Common myeloid progenitor, CD34-positive (primary cell): ENCODE measurements around the gene NUAK1.

Experiments
- CTCF ChIA-PET: fragments of 350-600 bp; sonication (Branson Sonifier 250); formaldehyde crosslinking; loops from one replicate; lab custom pipeline; 2021; ENCODE audit warnings: antibody characterized with exemption; lab: Charles Lee
- POLR2A ChIA-PET: fragments of 350-600 bp; sonication (Branson Sonifier 250); formaldehyde crosslinking; loops from one replicate; lab custom pipeline; 2021; ENCODE audit warnings: antibody characterized with exemption; lab: Charles Lee
- DNase-seq, 3 donors: peaks; one replicate each; pipeline versions ENCODE4 v3.0.0 to v3.0.0-alpha.2; 2013
- H3K27ac ChIP-seq, 2 experiments: 1 replicate in 1 of 2; 2 replicates in 1 of 2; pipeline ENCODE4 v1.7.0; 2013; ENCODE audit warnings: inconsistent platforms in 2 of 2, low read length in 2 of 2, mild to moderate bottlenecking in 2 of 2, low read depth in 1 of 2, moderate library complexity in 1 of 2; ENCODE audit not compliant: severe bottlenecking in 2 of 2, insufficient read depth in 1 of 2, poor library complexity in 1 of 2
- H3K27me3 ChIP-seq, 5 experiments: replicated peaks in 2 of 5; 1 replicate in 3 of 5; 2 replicates in 2 of 5; pipeline versions ENCODE4 v1.6.1 to v1.7.0; 2013; ENCODE audit warnings: low read length in 4 of 5, mild to moderate bottlenecking in 2 of 5, moderate library complexity in 2 of 5, inconsistent platforms in 1 of 5; ENCODE audit not compliant: insufficient read depth in 5 of 5, control insufficient read depth in 4 of 5
- H3K36me3 ChIP-seq, 4 experiments: 1 replicate in 2 of 4; 2 replicates in 2 of 4; pipeline versions ENCODE4 v1.6.1 to v1.7.0; 2013; ENCODE audit warnings: low read length in 3 of 4, control low read depth in 1 of 4, mild to moderate bottlenecking in 1 of 4; ENCODE audit not compliant: control insufficient read depth in 4 of 4, insufficient read depth in 4 of 4
- H3K4me1 ChIP-seq, 4 experiments: 1 replicate in 3 of 4; 2 replicates in 1 of 4; pipeline versions ENCODE4 v1.6.1 to v1.7.1; 2013; ENCODE audit warnings: low read length in 3 of 4, mild to moderate bottlenecking in 3 of 4, control low read depth in 1 of 4, inconsistent platforms in 1 of 4, moderate library complexity in 1 of 4; ENCODE audit not compliant: control insufficient read depth in 4 of 4, insufficient read depth in 4 of 4; ENCODE audit errors: control extremely low read depth in 1 of 4
- H3K4me3 ChIP-seq, 7 experiments: 1 replicate in 4 of 7; 2 replicates in 3 of 7; pipeline versions ENCODE4 v1.5.1 to v1.7.0; 2013; ENCODE audit warnings: mild to moderate bottlenecking in 7 of 7, low read length in 6 of 7, moderate library complexity in 6 of 7, inconsistent platforms in 2 of 7, low read depth in 2 of 7, control low read depth in 1 of 7; ENCODE audit not compliant: insufficient read depth in 4 of 7, control insufficient read depth in 1 of 7; ENCODE audit errors: extremely low read depth in 1 of 7
- H3K9me3 ChIP-seq, 5 experiments: 1 replicate in 4 of 5; 2 replicates in 1 of 5; pipeline versions ENCODE4 v1.6.1 to v1.7.1; 2013; ENCODE audit warnings: low read length in 4 of 5, mild to moderate bottlenecking in 2 of 5, inconsistent platforms in 1 of 5, low read depth in 1 of 5, moderate library complexity in 1 of 5; ENCODE audit not compliant: control insufficient read depth in 4 of 5, insufficient read depth in 2 of 5; ENCODE audit errors: control extremely low read depth in 1 of 5
- whole genome bisulfite sequencing: methylation state at CpG from one replicate; pipeline ENCODE4 v1.1.5; 2013; ENCODE audit not compliant: insufficient coverage; 5-methylcytosine and 5-hydroxymethylcytosine counted together

NUAK1 gene

DNA sequence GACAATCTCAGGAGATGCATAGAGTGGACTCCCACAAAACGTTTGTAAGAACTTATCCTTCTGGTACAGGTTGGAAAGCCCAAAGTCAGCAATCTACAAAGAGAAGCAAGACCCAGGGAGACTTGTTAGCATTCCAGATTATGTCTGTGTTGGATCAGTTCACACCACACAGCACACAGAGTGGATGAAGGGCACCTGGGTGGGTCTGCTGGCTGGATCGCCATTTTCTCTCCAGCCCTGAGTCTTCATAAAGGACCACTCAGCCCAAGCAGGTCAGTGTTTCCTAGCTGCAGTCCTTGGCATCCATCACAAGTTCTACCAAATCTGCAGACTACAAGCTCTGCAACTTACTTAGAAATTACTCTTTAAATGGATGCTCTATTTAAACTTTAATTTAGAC is 66.0 kb downstream of the NUAK1 start:
- 100% methylated on average over 1 of the region's 2 CpGs for WGBS

DNA sequence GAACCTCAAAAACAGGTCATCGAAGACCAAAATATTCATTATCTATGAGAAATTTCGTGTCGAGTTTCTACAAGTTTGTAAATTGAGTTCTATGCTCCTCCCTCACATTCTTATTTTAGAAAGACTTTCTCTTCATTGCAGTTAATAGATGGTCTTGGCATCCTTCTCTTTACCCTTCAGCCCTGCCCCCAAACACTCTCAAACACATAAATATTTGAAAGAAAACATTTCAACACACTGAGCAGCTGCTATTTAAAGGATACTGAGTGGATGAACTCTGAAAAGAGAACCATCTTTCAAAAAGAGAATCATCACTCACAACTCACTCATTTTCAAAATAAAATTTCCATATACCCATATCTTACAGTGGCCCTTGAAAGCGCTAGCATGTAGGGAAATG is 67.1 kb downstream of the NUAK1 start:
- 100% methylated on average over 1 of the region's 4 CpGs for WGBS
- POLR2A ChIA-PET, result no interaction called here
- no peak for DNase-seq
- CTCF ChIA-PET, result no interaction called here
- H3K36me3 ChIP-seq, result no peaks in the 10 kb centered on the region
- no peaks in the 10 kb centered on the region for H3K4me1 ChIP-seq
- no peak overlapping the region for H3K4me3 ChIP-seq
- peaks cover 0 to 12% (median 1%) of the 10 kb centered on the region in 5 experiments for H3K27me3 ChIP-seq
- no peak overlapping the region for H3K27ac ChIP-seq
- peaks cover 0 to 5% (median 0%) of the 10 kb centered on the region in 5 experiments for H3K9me3 ChIP-seq

More for the DNA sequence above, 66.0 kb downstream of the NUAK1 start:
- Histone ChIP-seq H3K27me3 (peaks cover 0 to 12% (median 1%) of the 10 kb centered on the region in 5 experiments), H3K27ac (no peak overlapping the region), H3K4me1 (no peaks in the 10 kb centered on the region), H3K36me3 (no peaks in the 10 kb centered on the region), H3K9me3 (peaks cover 0 to 2% (median 0%) of the 10 kb centered on the region in 5 experiments), H3K4me3 (no peak overlapping the region)
- DNase-seq, result no peak
- POLR2A ChIA-PET, result no interaction called here
- CTCF ChIA-PET, result no interaction called here

DNA sequence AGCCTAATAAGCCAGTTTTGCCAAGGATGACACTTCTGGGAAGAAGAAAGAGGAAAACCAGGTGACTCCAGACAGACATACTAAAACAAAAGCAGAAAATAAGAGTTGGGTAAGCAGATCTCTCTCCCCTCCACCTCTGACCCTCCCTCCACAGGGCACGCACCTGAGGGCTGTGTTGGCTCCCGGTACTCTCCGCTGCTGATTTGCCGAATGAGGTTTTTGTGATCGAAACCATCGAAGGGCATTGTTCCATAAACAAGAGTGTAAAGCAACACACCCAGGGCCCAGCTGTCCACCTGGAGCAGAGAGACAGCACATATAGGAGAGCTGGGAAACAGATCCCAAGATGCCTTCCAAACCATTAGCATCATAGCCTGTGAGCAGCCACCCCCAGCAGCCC is 68.1 kb downstream of the NUAK1 start:
- WGBS, result 97% methylated on average over 6 of the region's 6 CpGs
- peaks cover 0 to 5% (median 0%) of the 10 kb centered on the region in 5 experiments for H3K9me3 ChIP-seq

DNA sequence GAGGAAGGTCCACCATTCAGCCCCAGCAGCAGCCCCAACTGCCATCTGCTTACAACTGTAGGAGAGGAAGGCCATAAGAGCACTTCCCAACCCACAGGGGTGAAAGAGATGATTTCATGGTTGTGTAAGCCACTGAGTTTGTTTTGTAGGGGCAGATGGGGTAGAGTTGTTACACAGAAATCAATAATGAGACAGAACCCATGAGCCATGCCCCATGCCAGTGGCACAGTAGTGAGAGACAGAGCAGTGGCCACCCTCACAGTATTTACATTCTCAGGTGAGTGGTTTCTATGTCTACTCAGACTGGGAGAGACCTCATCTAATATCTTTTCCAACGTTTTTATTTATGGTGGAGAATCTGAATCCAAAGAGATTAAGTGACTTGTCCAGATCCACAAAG is 68.6 kb downstream of the NUAK1 start:
- ChIA-PET POLR2A (no interaction called here), CTCF (no interaction called here)
- Histone ChIP-seq H3K4me3 (no peak overlapping the region), H3K27ac (no peak overlapping the region), H3K36me3 (no peaks in the 10 kb centered on the region), H3K27me3 (peaks cover 0 to 12% (median 1%) of the 10 kb centered on the region in 5 experiments), H3K9me3 (peaks cover 0 to 5% (median 1%) of the 10 kb centered on the region in 5 experiments), H3K4me1 (no peaks in the 10 kb centered on the region)
- 100% methylated on average over 1 of the region's 1 CpG for WGBS
- no peak for DNase-seq

More for the DNA sequence above, 68.1 kb downstream of the NUAK1 start:
- POLR2A ChIA-PET, result no interaction called here
- no peak overlapping the region for H3K27ac ChIP-seq
- H3K4me1 ChIP-seq, result no peaks in the 10 kb centered on the region
- H3K36me3 ChIP-seq, result no peaks in the 10 kb centered on the region
- H3K27me3 ChIP-seq, result peaks cover 0 to 12% (median 1%) of the 10 kb centered on the region in 5 experiments
- CTCF ChIA-PET, result no interaction called here
- no peak overlapping the region for H3K4me3 ChIP-seq
- no peak for DNase-seq

DNA sequence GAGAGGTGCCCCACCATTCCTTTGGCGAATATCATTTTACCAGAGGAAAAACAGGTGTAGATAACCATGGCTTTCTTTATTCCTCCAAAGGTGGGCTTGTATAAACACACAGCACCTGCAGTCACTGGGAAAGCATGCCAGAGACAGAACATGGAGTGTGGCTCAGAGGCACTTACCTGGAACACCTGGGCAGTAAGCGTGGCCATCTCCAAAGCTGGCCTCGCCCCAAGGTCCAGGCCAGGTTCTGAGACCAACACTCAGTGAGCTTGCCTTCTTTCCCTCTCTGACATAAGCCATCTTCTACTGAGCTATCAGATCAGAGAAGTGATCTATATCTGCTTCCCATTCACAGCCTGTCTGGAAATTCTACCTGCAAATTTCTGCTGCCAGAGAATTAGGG is 70.5 kb downstream of the NUAK1 start:
- WGBS, result 100% methylated on average over 3 of the region's 3 CpGs

DNA sequence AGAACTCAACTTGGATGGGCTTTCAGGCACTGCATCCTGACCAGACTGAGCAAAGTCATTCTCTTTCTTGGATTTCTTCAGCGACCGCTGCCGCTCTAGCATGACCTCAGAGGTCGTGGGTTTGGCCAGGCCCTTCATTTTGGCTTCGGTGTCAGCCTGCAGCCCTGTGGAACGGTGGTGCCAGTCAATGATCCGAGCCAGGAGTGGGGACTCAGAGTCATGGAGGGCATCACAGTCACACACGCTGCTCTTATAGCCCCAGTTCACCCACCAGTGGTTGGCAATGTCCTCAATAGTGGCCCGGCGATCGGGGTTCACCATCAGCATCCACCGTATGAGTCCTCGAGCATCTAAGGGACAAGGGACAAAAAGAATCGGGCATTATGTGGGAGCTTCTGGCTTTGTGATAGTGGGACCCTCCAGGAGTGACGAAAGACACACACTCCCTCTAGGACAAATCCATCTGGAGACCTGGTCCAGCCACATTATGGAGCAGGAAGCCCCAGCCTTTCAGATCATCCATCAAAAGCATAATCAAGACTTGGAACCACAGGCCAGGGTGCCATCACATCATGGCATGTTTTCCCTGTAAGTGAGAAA is 71.0 kb downstream of the NUAK1 start:
- H3K9me3 ChIP-seq, result peaks cover 0 to 5% (median 1%) of the 10 kb centered on the region in 5 experiments
- H3K4me1 ChIP-seq, result no peaks in the 10 kb centered on the region
- H3K27ac ChIP-seq, result no peak overlapping the region
- H3K36me3 ChIP-seq, result no peaks in the 10 kb centered on the region
- H3K4me3 ChIP-seq, result no peak overlapping the region
- POLR2A ChIA-PET, result no interaction called here
- H3K27me3 ChIP-seq, result peaks cover 0 to 9% (median 1%) of the 10 kb centered on the region in 5 experiments
- CTCF ChIA-PET, result interaction anchor here (1.1 to 1.6 kb wide), 2 partner anchors 10 to 12 kb away, joined by 3 to 4 read pairs; no protein-coding TSS in a partner anchor
- no peak for DNase-seq
- 100% methylated on average over 13 of the region's 15 CpGs for WGBS

More for the DNA sequence above, 70.5 kb downstream of the NUAK1 start:
- CTCF ChIA-PET, result interaction anchor here (1.1 kb wide), 1 partner anchor 10 kb away, joined by 4 read pairs; no protein-coding TSS in a partner anchor
- H3K27ac ChIP-seq, result no peak overlapping the region
- no peak for DNase-seq
- no peaks in the 10 kb centered on the region for H3K36me3 ChIP-seq
- no peak overlapping the region for H3K4me3 ChIP-seq
- H3K9me3 ChIP-seq, result peaks cover 0 to 5% (median 1%) of the 10 kb centered on the region in 5 experiments
- H3K4me1 ChIP-seq, result no peaks in the 10 kb centered on the region
- H3K27me3 ChIP-seq, result peaks cover 0 to 12% (median 1%) of the 10 kb centered on the region in 5 experiments
- POLR2A ChIA-PET, result no interaction called here

DNA sequence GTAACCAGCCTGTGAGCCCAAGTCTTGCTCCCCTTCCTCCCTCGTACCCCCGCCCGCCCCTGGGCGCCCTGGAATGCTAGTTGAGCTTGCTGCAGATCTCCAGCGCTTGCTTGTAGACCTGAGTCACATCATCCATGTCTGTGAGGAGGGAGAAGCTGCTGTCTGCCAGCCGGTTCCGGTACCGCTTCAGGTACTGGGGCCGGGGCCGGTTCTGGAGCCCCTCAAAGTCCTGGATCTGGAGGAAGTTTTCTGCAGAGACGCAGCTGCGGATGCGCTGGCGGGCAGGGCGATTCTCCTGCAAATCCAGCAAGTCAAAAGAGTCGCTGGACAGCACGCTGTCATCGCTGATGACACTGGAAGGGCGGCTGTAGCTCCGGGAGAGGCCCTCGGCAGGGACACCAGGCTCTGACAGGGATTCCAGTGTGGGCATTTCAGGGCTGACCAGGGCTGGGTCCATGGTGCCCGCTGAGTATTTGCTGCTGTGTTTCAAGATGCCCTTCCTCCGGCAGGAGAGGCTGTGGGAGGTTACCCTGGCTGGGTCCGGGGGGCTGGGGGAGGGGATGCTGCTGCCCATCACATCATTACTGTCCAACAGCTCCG is 71.9 kb downstream of the NUAK1 start:
- Histone ChIP-seq H3K4me3 (no peak overlapping the region), H3K27me3 (peaks cover 0 to 9% (median 0%) of the 10 kb centered on the region in 5 experiments), H3K9me3 (peaks cover 0 to 5% (median 1%) of the 10 kb centered on the region in 5 experiments), H3K4me1 (no peaks in the 10 kb centered on the region), H3K27ac (no peak overlapping the region), H3K36me3 (no peaks in the 10 kb centered on the region)
- over 99% methylated on average over 21 of the region's 25 CpGs for WGBS
- DNase-seq, result no peak
- ChIA-PET POLR2A (no interaction called here), CTCF (interaction anchor here (1.6 kb wide), 1 partner anchor 13 kb away, joined by 3 read pairs; no protein-coding TSS in a partner anchor)
